Brain pericyte (primary cell): ENCODE measurements around the gene FBXL17.
"Not testable (repeated sequence)": the region's sequence is repeated elsewhere in the genome, so short reads cannot be mapped to it uniquely, and the experiment has no call there.

Source experiments
- DNase-seq: peaks from one replicate; pipeline ENCODE4 v3.0.0-alpha.2; 2012; ENCODE audit warnings: low read depth, low spot score

Gene FBXL17

GRCh38 chr5:108164574-108164973, 217.3 kb downstream of the FBXL17 start:
- DNase-seq: no peak

DNA sequence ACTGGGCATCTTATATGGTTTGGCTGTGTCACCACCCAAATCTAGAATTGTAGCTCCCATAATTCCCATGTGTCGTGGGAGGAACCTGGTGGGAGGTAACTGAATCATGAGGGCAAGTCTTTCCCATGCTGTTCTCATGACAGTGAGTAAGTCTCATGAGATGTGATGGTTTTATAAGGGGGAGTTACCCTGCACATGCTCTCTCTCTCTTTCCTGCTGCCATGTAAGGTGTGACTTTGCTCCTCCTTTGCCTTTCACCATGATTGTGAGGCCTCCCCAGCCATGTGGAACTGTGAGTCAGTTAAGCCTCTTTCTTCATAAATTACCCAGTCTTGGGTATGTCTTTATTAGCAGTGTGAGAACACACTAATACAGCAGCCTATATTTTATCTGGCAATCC, 229.0 kb downstream of the FBXL17 start:
- not testable (repeated sequence) for DNase-seq

- no peak for DNase-seq
Measured at GRCh38 chr5:108149369-108149768, 232.5 kb downstream of the FBXL17 start.

DNA sequence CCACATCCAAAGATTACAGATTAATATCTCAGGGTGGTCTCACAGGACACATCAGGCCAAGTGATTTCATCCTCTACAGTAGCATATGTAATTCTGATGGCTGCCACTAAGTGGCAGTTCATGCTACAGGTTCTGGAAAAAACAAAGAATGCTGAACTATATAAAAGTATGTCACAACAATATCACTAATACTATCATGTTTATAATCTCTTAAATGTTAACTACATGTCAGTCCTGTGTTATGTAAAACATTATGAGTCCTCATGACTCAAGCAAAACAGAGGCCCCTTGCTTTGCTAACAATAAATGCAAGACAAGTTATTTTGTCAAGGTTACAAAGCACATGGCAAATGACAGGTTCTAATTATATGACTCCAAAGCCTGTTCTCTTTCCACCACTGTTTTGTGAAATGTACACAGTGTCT, 233.2 kb downstream of the FBXL17 start:
- no peak for DNase-seq

- DNase-seq: no peak
Measured at GRCh38 chr5:108146222-108146621, 235.7 kb downstream of the FBXL17 start.

DNA sequence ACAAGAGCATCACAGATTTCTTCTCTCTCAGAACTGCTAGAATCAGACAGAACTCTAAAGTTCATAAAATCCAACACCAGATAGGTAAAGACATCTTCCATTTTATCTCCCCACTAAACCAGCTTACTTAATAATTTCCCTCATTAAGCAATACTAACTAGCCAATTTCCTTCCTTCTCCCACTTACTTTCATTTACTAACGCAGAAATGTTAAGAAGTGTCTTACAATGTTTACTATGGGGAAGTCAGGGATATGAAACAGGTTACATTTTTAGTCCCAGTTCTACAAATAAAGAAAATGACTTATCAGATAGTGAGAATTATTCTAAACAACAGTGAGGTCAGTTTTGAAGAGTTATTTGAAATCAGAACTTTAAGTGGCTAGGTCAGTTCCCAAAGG, 236.5 kb downstream of the FBXL17 start:
- DNase-seq: no peak

GRCh38 chr5:108144332-108144731, 237.6 kb downstream of the FBXL17 start:
- DNase-seq: no peak

DNA sequence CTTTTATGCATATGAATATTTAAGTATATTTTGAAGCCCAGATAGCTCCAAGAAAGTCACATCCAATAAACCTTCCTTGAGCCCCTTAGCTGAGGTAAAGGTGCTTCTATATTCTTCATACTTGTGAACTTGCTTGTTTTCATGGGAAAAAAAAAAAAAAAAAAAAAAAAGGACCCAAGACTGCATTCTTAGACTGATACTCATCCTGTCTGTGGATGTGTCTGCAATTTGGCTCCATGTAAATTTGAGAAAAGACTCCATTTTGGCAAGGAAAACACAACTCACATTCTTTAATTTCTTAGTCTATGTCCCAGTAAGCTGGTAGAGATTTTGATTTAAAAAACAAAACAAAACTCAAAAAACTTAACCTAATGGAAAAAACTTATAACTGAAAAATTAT, 238.3 kb downstream of the FBXL17 start:
- no peak for DNase-seq

- no peak for DNase-seq
Measured at GRCh38 chr5:108141676-108142075, 240.2 kb downstream of the FBXL17 start.

DNA sequence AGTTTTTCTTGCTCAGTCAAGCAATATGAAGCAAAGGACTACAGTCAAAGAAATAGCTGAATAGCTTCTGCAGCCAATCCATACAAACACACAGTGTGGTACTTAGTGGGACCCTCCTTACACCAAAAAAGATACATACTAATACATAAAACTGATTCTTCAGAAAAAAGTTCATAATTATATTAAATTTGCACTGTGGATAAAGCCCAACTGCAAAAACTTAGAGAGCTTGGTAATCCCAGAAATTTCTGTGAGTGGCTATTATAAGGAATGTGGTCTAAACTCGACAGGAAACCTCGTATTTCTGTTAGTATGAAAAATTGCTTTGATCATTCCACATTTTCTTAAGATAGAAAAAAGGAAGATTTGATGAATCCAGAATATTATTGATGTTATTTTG, 245.4 kb downstream of the FBXL17 start:
- DNase-seq: no peak

- no peak for DNase-seq
Measured at GRCh38 chr5:108129129-108129528, 252.8 kb downstream of the FBXL17 start.

- no peak for DNase-seq
Measured at GRCh38 chr5:108125771-108126511, 256.0 kb downstream of the FBXL17 start.

DNA sequence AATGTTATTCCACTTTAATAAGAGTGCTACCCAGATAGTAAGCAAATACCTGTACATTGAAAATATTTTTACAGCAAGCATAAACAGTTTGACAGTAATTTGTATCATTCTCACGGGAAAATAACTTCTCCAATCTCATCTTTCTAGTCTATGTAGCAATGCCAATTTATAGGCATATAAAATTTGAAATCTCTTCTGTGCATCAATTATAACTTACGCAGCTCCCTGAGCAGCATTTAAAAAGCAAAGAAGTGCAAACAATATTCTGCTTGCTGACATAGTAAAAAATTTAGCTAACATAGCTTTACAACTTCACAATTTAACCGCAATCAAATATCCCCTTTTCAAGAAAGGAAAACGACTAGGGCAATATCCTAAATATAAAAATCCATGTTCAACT, 257.3 kb downstream of the FBXL17 start:
- DNase-seq: no peak

GRCh38 chr5:108122702-108123101, 259.2 kb downstream of the FBXL17 start:
- no peak for DNase-seq

- no peak for DNase-seq
Measured at GRCh38 chr5:108118813-108119514, 262.9 kb downstream of the FBXL17 start.

DNA sequence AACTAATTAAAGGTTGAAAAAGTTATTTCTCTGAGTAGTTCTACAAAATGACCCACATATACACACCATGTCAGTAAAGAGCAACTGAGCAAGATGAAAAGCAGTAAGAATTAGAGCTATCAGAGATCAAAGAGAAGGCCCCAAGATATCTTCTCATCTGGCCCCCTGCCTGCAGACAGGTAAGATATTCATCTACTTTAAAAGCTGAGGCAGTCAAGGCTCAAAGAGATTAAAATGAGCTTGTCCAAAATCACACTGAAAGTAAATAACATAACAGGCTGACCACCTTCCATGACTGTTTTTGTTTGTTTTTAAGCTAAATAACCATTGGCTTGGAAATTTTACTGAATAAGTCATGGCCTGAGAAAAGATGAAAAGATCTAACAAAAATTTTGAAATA, 266.2 kb downstream of the FBXL17 start:
- no peak for DNase-seq

DNA sequence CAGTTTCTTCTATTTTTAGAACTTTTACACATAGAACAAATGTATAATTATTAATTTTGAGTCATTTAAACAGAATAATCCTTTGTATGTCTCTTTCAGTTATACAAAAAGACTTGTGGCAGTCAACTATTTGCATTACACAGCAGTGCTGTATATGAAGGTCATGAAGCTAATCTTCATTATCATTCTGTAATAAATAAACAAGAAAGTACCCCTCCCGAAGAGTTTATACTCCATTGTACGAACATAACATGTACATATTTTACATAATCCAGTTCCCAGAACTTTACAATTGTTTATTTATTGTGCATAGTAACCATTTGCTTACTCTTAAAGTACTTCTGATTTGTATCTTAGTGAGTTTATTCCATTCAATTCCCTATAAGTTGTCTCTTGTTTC, 267.9 kb downstream of the FBXL17 start:
- DNase-seq: no peak

GRCh38 chr5:108111736-108112135, 270.2 kb downstream of the FBXL17 start:
- no peak for DNase-seq

DNA sequence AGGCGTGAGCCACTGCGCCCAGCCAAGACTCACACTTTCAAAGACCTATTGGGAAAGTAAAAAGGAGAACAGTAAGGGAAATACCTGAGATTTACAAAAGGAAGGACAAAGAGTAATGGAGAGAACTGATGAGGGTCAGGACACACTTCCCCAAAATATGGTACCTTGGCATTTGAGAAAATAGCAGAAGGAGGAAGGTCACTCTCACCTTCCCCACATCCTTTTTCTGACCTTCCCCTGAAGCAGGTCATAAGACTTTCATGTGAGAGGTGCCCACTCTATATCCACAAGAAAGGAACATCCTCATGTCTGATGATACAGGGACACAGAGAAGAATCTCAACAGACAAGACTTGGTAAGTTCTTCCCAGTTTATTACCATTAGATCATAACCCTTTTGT, 272.8 kb downstream of the FBXL17 start:
- DNase-seq: no peak

GRCh38 chr5:108104448-108104847, 277.4 kb downstream of the FBXL17 start:
- DNase-seq: no peak

GRCh38 chr5:108102463-108102862, 279.4 kb downstream of the FBXL17 start:
- DNase-seq: peak; percentile 32

DNA sequence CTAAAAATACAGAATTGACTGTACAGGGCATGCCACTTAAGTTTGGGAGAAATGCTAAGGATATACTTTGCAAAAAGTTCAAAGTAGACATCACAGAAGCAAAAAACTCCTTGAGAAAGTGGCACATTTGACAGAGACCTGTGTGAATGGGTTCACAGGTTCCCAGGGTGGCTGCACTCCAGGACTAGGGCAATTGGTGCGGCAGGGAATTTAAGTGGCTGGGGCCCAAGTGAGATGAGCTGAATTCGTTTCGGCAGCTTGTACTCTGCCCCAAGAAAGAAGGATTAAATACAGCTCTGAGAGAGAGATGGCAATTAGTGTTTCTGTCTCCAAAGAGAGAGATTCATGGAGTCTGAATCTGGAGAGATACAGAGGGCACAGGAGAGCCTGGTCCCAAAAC, 280.1 kb downstream of the FBXL17 start:
- DNase-seq: no peak

- no peak for DNase-seq
Measured at GRCh38 chr5:108101130-108101529, 280.8 kb downstream of the FBXL17 start.
